Fibroblast of peridontal ligament (primary cell): ENCODE results near the gene MYORG.

Source experiments
- DNase-seq: peaks from one replicate; pipeline ENCODE4 v3.0.0-alpha.2; 2010; ENCODE audit errors: extremely low read depth

MYORG gene

DNA sequence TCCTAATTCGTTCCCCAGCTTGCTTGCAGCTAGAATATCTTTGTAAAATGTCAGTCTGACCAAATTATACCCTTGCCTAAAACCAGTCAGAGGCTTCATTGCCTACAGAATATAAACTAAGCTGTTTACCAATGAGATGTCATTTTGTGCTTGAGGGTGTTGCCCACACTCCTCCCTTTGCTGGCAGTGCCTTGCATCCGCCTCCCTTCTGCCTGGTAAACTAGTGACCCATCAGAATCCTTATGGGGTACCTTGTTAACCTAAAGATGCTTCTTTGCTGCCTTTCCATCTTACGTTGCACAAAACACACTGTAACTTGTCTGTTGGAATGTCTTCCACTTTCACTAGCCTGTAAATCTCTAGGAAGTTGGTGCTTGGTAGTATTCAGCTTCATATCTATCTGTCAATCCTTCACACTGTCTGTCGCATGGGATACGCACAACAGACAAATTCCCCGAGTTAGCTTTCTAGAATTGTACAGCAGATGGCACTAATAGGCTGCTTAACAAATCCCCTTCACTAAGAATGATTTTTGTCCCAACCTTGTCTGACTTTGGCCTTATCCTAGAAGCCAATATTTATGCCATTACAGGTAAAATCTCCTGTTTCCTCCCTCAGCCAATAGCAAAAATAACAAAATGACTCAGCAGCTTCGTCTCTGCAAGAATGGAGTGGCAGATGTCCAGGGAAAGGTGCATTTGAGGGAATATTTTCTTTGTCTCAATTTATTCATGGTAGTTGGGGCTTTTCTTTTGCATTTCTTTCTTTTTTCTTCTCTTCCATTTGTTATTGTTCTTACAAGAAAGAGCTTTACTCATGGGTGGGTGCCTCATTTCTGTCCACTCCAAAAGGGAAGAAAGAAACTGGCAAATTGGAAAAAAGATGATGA lies 44.4 kb downstream of the MYORG start:
- DNase-seq = peak; percentile 73

DNA sequence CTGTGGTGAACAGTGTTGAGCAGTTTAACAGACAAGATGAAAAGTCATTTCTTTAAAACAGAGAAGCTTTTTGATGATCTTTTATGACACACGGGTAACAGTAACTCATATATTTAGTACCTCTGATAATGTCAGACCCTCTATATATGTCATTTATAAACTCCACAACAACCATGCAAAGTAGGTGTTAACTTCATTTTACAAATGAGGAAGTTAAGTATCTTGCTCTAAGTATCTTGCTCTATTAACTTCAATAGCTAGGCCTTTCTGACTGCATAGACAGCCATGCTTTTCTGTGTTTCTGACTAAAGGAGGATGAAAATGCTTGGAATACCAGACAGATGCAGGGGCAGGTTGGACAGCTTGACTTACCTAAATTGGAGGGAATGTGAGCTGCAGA lies 45.5 kb downstream of the MYORG start:
- DNase-seq = no peak

DNA sequence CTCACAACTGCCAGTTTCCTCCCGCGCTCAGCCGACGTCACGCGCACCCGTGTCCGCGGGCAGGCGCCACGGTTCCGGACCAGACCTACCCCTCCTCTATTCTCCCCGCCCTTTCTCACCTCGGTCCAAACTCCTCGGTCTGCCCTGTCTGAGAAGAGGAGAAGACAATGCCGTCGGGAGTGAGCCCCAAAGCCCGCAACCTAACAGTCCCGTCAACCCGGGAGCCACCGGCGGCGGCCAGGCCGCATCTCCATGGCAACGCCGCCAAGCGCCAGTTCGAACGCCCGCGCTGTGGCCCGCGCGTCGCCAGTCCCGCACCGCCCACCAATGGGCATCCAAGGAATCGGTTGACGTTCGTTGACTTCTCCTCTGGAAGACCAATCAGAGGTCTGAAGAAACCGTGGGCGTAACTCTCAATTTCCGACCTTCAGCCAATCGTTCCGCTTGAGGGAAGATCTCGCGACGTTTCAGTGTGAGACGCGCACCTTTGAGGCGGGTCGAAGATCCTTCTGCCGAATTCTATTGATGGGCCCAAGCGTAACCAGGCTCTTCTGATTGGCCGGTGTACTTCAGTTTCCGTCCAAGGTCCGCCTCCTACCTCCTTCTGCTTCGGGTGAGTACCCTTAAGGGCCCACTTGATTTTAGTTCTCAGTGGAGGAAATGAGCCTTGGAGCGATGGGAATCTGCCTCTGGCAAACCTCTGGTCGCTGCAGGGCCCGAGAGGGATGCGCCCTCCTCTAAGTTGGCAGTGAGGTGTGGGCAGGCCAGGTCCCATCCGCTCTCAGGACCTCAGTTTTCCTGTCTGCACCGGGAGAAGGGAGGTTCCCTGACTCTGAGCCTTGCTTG lies 47.5 kb downstream of the MYORG start, which contains the start of the genes KIF24 and NUDT2:
Gene KIF24 (minus strand): TSS at position 282 of the 846 bp plus-strand sequence. CDS start 17,922 bp downstream, outside the sequence.
Gene NUDT2 (plus strand): TSS at position 583 of the 846 bp plus-strand sequence. CDS start 9,471 bp downstream, outside the sequence.
- peak; percentile 100 for DNase-seq

DNA sequence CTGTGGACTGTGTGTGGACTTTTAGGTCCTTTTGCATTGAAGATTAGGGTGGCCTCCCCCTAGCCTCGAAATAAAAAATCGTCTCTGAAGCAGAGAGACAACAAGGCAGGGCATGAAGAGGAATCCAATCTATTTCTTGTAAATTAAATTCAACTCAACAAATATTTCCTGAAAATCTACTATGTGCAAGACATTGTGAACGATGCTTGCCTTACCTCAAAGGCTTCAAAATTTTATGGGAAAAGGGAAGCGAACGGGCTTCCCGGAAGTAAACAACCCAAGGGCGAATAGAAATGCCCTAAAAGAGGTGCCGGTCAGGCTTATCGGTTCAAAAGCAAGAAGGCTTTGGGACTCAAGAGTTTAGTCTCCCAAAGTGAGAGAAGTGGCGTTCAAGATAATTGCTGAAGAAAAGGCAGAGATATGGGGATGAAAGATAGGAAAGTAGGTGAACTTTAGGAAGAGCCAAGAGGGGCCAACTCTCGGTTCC lies 48.2 kb downstream of the MYORG start:
- no peak for DNase-seq

DNA sequence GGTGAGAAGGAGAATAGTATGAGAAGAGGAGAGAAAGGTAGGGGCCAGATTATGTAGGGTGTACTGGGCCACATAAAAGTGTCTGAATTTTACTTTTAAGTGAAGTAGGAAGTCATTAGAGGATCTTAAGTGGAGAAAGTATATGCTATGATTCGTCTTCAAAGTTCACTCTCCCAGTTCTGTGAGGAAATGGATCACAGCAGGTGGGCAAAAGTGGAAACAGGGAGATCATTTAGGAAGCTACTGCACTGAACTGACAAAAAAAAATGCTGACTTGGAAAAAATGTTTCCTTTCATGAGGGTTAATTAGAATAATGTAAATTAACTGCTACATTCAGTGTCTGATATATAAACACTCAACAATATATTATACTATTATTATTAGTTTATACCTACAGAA lies 50.0 kb downstream of the MYORG start:
- no peak for DNase-seq

DNA sequence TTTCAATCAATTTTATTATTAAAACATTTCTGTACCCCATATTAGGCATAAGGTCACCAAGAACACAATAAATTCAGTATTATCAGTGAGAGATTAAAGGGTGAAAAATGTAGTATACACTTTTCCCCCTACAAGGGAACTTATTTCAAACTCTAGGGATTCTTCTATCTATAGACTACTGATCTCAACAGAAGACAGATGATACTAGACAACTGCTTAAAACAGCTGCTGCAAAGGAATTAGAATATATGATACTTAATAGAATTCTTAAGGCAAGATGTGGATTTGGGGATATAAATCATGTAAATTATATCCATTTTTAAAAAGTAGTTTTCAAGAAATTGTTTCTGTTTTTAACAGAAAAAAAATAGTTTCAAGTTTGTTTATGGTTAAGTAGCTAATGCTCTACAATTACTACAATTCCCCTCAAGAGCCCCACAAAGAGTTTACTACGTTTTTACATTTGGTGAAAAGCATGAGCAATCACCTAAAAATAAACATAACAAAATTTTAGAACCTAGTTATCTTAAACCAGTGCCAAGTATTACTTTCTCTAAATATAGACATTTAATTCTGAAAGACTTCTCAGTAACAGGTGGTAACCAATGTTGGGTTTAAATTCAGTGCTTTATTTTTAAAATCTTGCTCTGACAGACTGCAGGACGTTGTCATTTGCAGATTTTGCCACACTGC lies 53.7 kb downstream of the MYORG start:
- DNase-seq = peak; percentile 11

DNA sequence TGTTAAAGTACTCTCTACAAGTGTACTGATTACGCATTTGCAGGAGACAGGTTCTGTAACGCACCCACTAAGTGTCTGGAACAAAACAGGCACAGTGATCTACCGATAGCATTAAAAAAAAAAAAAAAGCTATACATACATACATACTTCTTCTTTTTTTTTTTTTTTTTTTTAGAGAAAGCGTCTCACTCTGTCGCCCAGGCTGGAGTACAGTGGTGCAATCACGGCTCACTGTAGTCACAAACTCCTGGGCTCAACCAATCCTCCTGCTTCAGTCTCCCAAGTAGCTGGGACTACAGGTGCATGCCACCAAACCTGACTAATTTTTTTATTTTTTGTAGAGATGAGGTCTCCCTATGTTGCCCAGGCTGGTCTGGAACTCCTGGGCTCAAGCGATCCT lies 55.2 kb downstream of the MYORG start:
- DNase-seq = no peak

DNA sequence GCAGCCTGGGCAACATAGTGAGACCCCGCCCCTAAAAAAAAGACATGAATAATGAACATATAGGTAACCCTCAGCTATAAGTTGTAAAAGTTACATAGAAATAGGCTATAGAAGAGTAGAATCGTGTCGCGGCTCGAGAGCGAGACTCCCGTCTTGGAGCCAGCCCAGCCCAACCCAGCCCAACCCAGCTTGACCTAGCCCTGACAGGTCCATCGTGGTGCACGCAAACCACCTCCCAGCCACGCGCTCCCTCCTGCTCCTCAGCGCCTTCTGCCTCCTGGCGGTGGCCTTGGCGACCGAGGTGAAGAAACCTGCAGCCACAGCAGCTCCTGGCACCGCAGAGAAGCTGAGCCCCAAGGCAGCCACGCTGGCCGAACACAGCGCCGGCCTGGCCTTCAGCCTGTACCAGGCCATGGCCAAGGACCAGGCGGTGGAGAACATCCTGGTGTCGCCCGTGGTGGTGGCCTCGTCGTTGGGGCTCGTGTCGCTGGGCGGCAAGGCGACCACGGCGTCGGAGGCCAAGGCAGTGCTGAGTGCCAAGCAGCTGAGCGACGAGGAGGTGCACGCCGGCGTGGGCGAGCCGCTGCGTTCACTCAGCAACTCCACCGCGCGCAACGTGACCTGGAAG lies 58.4 kb downstream of the MYORG start:
- no peak for DNase-seq

DNA sequence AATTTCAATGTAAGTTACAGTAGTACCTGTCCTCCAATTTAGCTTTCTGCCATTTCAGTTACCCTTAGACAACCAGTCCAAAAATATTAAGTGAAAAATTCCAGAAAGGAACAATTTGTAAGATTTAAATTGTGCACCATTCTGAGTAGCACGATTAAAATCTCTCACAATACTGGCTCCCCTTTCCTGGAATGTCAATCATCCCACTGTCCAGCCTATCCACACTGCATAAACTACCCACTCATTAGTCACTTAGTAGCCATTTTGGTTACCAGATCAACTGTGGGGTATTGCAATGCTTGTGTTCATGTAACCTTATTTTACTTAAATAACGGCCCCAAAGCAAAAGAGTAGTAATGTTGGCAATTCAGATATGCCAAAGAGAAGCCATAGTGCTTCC lies 59.3 kb downstream of the MYORG start:
- DNase-seq = no peak
